Body of pancreas (tissue), 4 donors: ENCODE measurements around the gene PEAR1. TPM values are rescaled to one million over a fixed set of nuclear protein-coding genes. Genes with fewer than 3 reads are reported as not detected.

Experiments
- ATAC-seq: fragments of 150-250 bp; one replicate; pipeline ENCODE4 v1.9.1; 2016
- DNase-seq, 4 donors: peaks; one replicate each; pipeline ENCODE4 v3.0.0-alpha.2; 2019
- H3K27ac ChIP-seq, 4 donors: fragments of 200-600 bp; sonication (generic); 1 replicate in 3 of 4; 2 replicates in 1 of 4; pipeline versions ENCODE4 v1.5.1 to v1.6.1; 2016 to 2019; ENCODE audit warnings: mild to moderate bottlenecking in 1 of 4, mixed read lengths in 1 of 4, moderate library complexity in 1 of 4
- H3K27me3 ChIP-seq, 2 donors: fragments of 200-600 bp; sonication (generic); one replicate each; pipeline ENCODE4 v1.6.0; 2016; ENCODE audit warnings: mild to moderate bottlenecking in 1 of 2
- H3K36me3 ChIP-seq, 2 donors: fragments of 200-600 bp; sonication (generic); replicated peaks in 1 of 2; 2 replicates each; pipeline ENCODE4 v1.5.1; 2016; ENCODE audit warnings: low read depth in 2 of 2; ENCODE audit not compliant: insufficient read depth in 1 of 2
- H3K4me1 ChIP-seq: fragments of 200-600 bp; sonication (generic); one replicate; pipeline ENCODE4 v1.6.0; 2016
- H3K4me3 ChIP-seq, 2 donors: fragments of 200-600 bp; sonication (generic); 1 replicate in 1 of 2; 2 replicates in 1 of 2; pipeline ENCODE4 v1.5.1; 2016 to 2019
- H3K9me3 ChIP-seq, 3 donors: fragments of 200-600 bp; sonication (generic); 1 replicate in 2 of 3; 2 replicates in 1 of 3; pipeline ENCODE4 v1.5.1; 2016
- POLR2A ChIP-seq, 3 donors: fragments of 450-650 bp; IDR thresholded peaks; one replicate each; pipeline ENCODE4 v1.6.1; 2016; ENCODE audit warnings: antibody characterized with exemption in 3 of 3, mild to moderate bottlenecking in 2 of 3
- WGBS, 2 donors: methylation state at CpG; one replicate each; pipeline ENCODE4 v1.1.5; 2017; 5-methylcytosine and 5-hydroxymethylcytosine counted together
- intact Hi-C: fragments of 100-400 bp; cut with DNase I; formaldehyde crosslinking; loops from one replicate; pipeline ENCODE4 v1.15.1; 2023
- total RNA-seq, 2 donors: library from RNA; depleted of rRNA; stranded (reverse); fragments of >200 nt; gene quantifications; one replicate each; pipeline ENCODE4 v1.1.0, GENCODE V29; 2016
- TF ChIP-seq, protein P1 (sequence below), 7 experiments: fragments of 450-650 bp in 4 of 7; fragments of 200-600 bp in 3 of 7; sonication (generic) in 3 of 7; IDR thresholded peaks; one replicate each; pipeline ENCODE4 v1.5.1; 2016 to 2019; ENCODE audit warnings: antibody characterized with exemption in 7 of 7

Gene PEAR1
- total RNA-seq, 2 donors from 2014 or later, result 5.2 to 7.6 TPM

DNA sequence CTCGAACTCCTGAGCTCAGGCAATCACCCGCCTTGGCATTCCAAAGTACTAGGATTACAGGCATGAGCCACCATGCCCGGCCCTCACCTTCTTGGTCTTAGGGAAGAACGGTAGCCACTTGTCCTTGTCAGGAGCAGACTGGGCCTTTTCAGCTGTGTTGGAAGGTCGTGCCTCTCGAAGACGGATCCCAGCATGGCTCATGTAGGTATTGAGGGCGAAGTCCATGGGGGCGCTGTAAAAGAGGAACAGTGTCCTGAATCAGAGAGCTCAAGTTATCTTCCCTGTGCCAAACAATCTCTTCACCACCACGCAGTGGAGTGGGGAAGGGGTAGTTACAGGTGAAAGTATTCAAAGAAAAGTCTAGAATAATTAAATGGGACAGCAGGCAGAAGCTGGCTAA, 62.8 kb downstream of the PEAR1 start:
- H3K36me3 ChIP-seq, result peaks cover 0 to 24% of the 10 kb centered on the region in 2 donors
- H3K9me3 ChIP-seq, result no peaks in the 10 kb centered on the region
- 90 to 93% methylated on average over 10 of the region's 10 CpGs for WGBS, 2 donors
- H3K4me1 ChIP-seq, result no peaks in the 10 kb centered on the region
- H3K27ac ChIP-seq, result no peak overlapping the region
- DNase-seq, result no peak
- H3K4me3 ChIP-seq, result no peak overlapping the region
- intact Hi-C loops, result no loop called here
- no peak for ATAC-seq
- H3K27me3 ChIP-seq, result no peaks in the 10 kb centered on the region
- no peak for TF ChIP-seq POLR2A (IDR thresholded peaks at IDR 0.05)
- TF ChIP-seq, protein P1, sequence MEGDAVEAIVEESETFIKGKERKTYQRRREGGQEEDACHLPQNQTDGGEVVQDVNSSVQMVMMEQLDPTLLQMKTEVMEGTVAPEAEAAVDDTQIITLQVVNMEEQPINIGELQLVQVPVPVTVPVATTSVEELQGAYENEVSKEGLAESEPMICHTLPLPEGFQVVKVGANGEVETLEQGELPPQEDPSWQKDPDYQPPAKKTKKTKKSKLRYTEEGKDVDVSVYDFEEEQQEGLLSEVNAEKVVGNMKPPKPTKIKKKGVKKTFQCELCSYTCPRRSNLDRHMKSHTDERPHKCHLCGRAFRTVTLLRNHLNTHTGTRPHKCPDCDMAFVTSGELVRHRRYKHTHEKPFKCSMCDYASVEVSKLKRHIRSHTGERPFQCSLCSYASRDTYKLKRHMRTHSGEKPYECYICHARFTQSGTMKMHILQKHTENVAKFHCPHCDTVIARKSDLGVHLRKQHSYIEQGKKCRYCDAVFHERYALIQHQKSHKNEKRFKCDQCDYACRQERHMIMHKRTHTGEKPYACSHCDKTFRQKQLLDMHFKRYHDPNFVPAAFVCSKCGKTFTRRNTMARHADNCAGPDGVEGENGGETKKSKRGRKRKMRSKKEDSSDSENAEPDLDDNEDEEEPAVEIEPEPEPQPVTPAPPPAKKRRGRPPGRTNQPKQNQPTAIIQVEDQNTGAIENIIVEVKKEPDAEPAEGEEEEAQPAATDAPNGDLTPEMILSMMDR (IDR thresholded peaks at IDR 0.05), result no peak

DNA sequence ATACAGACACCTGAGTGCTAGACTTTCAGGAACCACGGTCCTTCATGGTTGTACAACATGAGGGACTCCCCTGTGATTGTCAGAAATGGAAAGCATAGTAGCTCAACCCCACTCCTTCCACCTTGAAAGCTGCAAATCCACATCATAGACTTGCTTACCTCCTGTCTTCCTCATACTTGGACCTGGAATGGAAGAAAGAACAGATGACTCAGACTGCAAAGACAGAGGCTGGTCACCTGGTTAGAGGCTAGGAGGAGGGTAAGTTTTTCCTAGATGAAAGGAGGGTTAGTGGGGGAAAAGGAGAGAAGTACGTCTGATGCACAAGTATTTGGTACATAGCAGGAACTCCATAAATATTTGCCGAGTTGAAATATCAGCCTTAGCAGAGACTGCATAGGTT, 64.1 kb downstream of the PEAR1 start:
- H3K9me3 ChIP-seq, result no peaks in the 10 kb centered on the region
- no peak overlapping the region for H3K4me3 ChIP-seq
- H3K4me1 ChIP-seq, result no peaks in the 10 kb centered on the region
- 81 to 84% methylated on average over 3 of the region's 3 CpGs for WGBS, 2 donors
- H3K27ac ChIP-seq, result no peak overlapping the region
- no peaks in the 10 kb centered on the region for H3K27me3 ChIP-seq
- H3K36me3 ChIP-seq, result peaks cover 0 to 23% of the 10 kb centered on the region in 2 donors
- TF ChIP-seq POLR2A (IDR thresholded peaks at IDR 0.05), result no peak
- TF ChIP-seq, protein P1 (IDR thresholded peaks at IDR 0.05), result no peak
- no peak for ATAC-seq
- DNase-seq, result no peak
- intact Hi-C loops, result no loop called here

DNA sequence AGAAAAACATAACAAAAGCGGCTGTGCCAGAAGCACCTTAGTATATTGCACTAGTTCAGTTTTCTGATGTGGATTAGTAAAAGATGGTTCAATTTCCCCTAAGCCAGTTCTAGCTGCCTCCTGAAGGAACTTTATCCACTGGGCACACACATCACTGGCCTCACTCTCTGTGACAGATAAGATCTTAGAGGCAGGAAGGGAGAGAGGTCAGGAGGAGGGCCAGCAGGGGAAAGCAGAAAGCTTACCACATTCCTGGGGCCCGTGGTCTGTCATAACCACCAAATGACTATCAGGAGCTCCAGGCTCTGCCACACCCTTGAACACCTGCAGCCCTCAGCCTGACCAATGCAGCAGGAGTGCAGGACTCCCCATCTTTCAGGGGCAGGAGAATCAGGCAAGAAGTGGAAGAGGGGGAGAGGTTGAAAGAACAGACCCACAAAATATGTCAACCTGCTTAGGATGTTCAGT, 64.8 kb downstream of the PEAR1 start:
- Histone ChIP-seq H3K9me3 (no peaks in the 10 kb centered on the region), H3K4me3 (no peak overlapping the region), H3K27me3 (no peaks in the 10 kb centered on the region), H3K36me3 (peaks cover 0 to 27% of the 10 kb centered on the region in 2 donors), H3K4me1 (no peaks in the 10 kb centered on the region), H3K27ac (no peak overlapping the region)
- no peak for ATAC-seq
- 55 to 100% methylated on average over 1 to 2 of the region's 2 CpGs for WGBS, 2 donors
- TF ChIP-seq POLR2A (IDR thresholded peaks at IDR 0.05), result no peak
- TF ChIP-seq, protein P1 (IDR thresholded peaks at IDR 0.05), result no peak
- intact Hi-C loops, result no loop called here
- DNase-seq, result no peak

DNA sequence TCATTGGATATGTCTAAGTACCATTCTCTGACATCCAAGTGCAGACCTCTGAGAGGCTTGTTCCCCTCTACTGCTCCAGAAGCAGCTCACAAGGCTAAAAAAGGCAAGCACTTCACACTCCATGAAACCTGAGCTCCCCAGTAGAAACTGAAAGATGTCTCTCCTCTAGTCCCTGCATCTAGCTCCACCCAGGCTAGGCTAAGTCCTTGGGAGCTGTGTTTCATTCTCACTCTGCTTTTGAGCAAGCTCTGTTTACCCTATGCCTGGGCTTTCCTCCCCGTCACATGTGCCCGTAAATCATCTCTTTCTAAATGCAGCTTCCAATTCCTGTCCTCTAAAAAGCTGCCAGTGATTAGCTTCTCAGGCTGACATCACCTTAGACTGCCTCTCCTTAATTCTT, 65.9 kb downstream of the PEAR1 start:
- H3K9me3 ChIP-seq, result no peaks in the 10 kb centered on the region
- no peak overlapping the region for H3K4me3 ChIP-seq
- peaks cover 0 to 27% of the 10 kb centered on the region in 2 donors for H3K36me3 ChIP-seq
- no peak for TF ChIP-seq POLR2A (IDR thresholded peaks at IDR 0.05)
- TF ChIP-seq, protein P1 (IDR thresholded peaks at IDR 0.05), result no peak
- H3K4me1 ChIP-seq, result no peaks in the 10 kb centered on the region
- DNase-seq, result no peak
- no peaks in the 10 kb centered on the region for H3K27me3 ChIP-seq
- intact Hi-C loops, result no loop called here
- 91 to 92% methylated on average over 2 of the region's 2 CpGs for WGBS, 2 donors
- ATAC-seq, result no peak
- H3K27ac ChIP-seq, result no peak overlapping the region

DNA sequence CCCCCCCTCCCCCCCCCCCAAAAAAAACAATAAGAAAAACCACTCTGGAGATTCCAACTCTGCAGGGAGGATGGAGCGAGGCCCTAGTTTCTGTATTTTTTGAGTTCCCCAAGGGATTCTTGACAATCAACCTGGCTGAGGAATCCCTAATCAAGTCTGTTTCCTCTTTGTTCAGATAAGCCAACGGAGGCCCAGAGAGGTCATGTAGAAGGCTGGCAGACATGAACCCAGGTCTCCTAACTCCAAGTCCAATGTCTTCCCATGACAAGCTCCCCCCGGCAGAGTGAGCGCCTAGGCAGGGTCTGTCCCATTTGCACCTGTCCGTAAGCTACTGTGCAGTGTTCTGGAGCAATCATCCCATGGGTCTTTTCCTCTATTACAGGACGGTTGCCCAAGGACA, 66.4 kb downstream of the PEAR1 start:
- no peak overlapping the region for H3K27ac ChIP-seq
- H3K4me1 ChIP-seq, result no peaks in the 10 kb centered on the region
- intact Hi-C loops, result no loop called here
- ATAC-seq, result no peak
- no peak for TF ChIP-seq POLR2A (IDR thresholded peaks at IDR 0.05)
- TF ChIP-seq, protein P1 (IDR thresholded peaks at IDR 0.05), result no peak
- H3K36me3 ChIP-seq, result peaks cover 0 to 27% of the 10 kb centered on the region in 2 donors
- no peak overlapping the region for H3K4me3 ChIP-seq
- WGBS, 2 donors, result 90 to 91% methylated on average over 6 of the region's 6 CpGs
- no peaks in the 10 kb centered on the region for H3K9me3 ChIP-seq
- H3K27me3 ChIP-seq, result no peaks in the 10 kb centered on the region
- DNase-seq, result no peak
